CD14-positive monocyte (primary cell): ENCODE results near the gene KAT2B. TPM values are rescaled to one million over a fixed set of nuclear protein-coding genes. Genes with fewer than 3 reads are reported as not detected.

Experiments used
- DNase-seq, 3 donors: peaks; one replicate each; pipeline ENCODE4 v3.0.0-alpha.2; 2011 to 2022
- H2AFZ ChIP-seq: 2 replicates; pipeline ENCODE4 v1.6.0; 2012; ENCODE audit warnings: mild to moderate bottlenecking, low read depth, low read length, inconsistent platforms; ENCODE audit not compliant: insufficient read depth, poor library complexity, severe bottlenecking
- H3K27ac ChIP-seq, 2 donors: 1 replicate in 1 of 2; 2 replicates in 1 of 2; pipeline ENCODE4 v1.5.1; 2012 to 2013; ENCODE audit warnings: low read length in 2 of 2, control low read depth in 1 of 2, inconsistent platforms in 1 of 2, low read depth in 1 of 2, mild to moderate bottlenecking in 1 of 2
- H3K27me3 ChIP-seq, 2 donors: one replicate each; pipeline versions ENCODE4 v1.6.0 to v1.6.1; 2011 to 2013; ENCODE audit warnings: low read length in 2 of 2; ENCODE audit not compliant: control insufficient read depth in 2 of 2, insufficient read depth in 2 of 2
- H3K36me3 ChIP-seq, 2 donors: replicated peaks in 1 of 2; 1 replicate in 1 of 2; 2 replicates in 1 of 2; pipeline versions ENCODE4 v1.5.1 to v1.6.1; 2012 to 2013; ENCODE audit warnings: low read length in 2 of 2, control low read depth in 1 of 2, inconsistent platforms in 1 of 2, mild to moderate bottlenecking in 1 of 2; ENCODE audit not compliant: insufficient read depth in 2 of 2, control insufficient read depth in 1 of 2
- H3K4me1 ChIP-seq, 2 donors: 1 replicate in 1 of 2; 2 replicates in 1 of 2; pipeline versions ENCODE4 v1.5.1 to v1.6.1; 2012 to 2013; ENCODE audit warnings: low read length in 2 of 2, control low read depth in 1 of 2, inconsistent platforms in 1 of 2, mild to moderate bottlenecking in 1 of 2, moderate library complexity in 1 of 2; ENCODE audit not compliant: insufficient read depth in 2 of 2, control insufficient read depth in 1 of 2
- H3K4me2 ChIP-seq: replicated peaks from 2 replicates; pipeline ENCODE3; 2012; ENCODE audit warnings: low read length, moderate library complexity, mild to moderate bottlenecking; ENCODE audit not compliant: poor library complexity, severe bottlenecking; ENCODE audit errors: extremely low read depth
- H3K4me3 ChIP-seq, 3 experiments: fragments of 200-600 bp in 1 of 3; sonication (generic) in 1 of 3; replicated peaks in 1 of 3; 1 replicate in 2 of 3; 2 replicates in 1 of 3; pipeline ENCODE4 v1.5.1; 2011 to 2013; ENCODE audit warnings: low read length in 3 of 3, mild to moderate bottlenecking in 3 of 3, control low read depth in 2 of 3, low read depth in 2 of 3, inconsistent platforms in 1 of 3, moderate library complexity in 1 of 3
- H3K79me2 ChIP-seq: 2 replicates; pipeline ENCODE4 v1.6.0; 2012; ENCODE audit warnings: mild to moderate bottlenecking, control low read depth, inconsistent platforms, low read length, moderate library complexity; ENCODE audit not compliant: insufficient read depth
- H3K9ac ChIP-seq: 2 replicates; pipeline ENCODE4 v1.6.0; 2017; ENCODE audit warnings: low read length, mild to moderate bottlenecking; ENCODE audit not compliant: insufficient read depth, poor library complexity, severe bottlenecking
- H3K9me3 ChIP-seq, 2 donors: replicated peaks in 1 of 2; 1 replicate in 1 of 2; 2 replicates in 1 of 2; pipeline versions ENCODE4 v1.5.1 to v1.6.1; 2012 to 2013; ENCODE audit warnings: low read length in 2 of 2, control low read depth in 1 of 2; ENCODE audit not compliant: control insufficient read depth in 1 of 2, insufficient read depth in 1 of 2
- H4K20me1 ChIP-seq: 2 replicates; pipeline ENCODE4 v1.6.0; 2012; ENCODE audit warnings: mild to moderate bottlenecking, low read length, control low read depth, moderate library complexity; ENCODE audit not compliant: insufficient read depth
- H3K27ac Mint-ChIP-seq, 7 donors: one replicate each; pipeline ENCODE4 v1.8.0; 2020; ENCODE audit warnings: mild to moderate bottlenecking in 7 of 7, mixed read lengths in 7 of 7, moderate library complexity in 6 of 7, inconsistent platforms in 2 of 7
- H3K27me3 Mint-ChIP-seq, 3 donors: one replicate each; pipeline ENCODE4 v1.8.0; 2021 to 2022; ENCODE audit warnings: low read depth in 3 of 3, mild to moderate bottlenecking in 3 of 3, mixed read lengths in 3 of 3, moderate library complexity in 3 of 3, inconsistent platforms in 1 of 3
- H3K36me3 Mint-ChIP-seq, 2 donors: one replicate each; pipeline ENCODE4 v1.8.0; 2020; ENCODE audit warnings: mixed read lengths in 2 of 2, inconsistent platforms in 1 of 2, mild to moderate bottlenecking in 1 of 2
- H3K4me1 Mint-ChIP-seq: one replicate; pipeline ENCODE4 v1.8.0; 2020; ENCODE audit warnings: mild to moderate bottlenecking, mixed read lengths
- H3K4me3 Mint-ChIP-seq, 2 donors: one replicate each; pipeline ENCODE4 v1.8.0; 2020; ENCODE audit warnings: mild to moderate bottlenecking in 2 of 2, mixed read lengths in 2 of 2, moderate library complexity in 1 of 2
- H3K9me3 Mint-ChIP-seq, 7 donors: one replicate each; pipeline ENCODE4 v1.8.0; 2020 to 2022; ENCODE audit warnings: mixed read lengths in 7 of 7, mild to moderate bottlenecking in 6 of 7, moderate library complexity in 6 of 7, inconsistent platforms in 2 of 7
- WGBS: methylation state at CpG from one replicate; pipeline ENCODE4 v1.1.5; 2013; ENCODE audit warnings: missing lambda C conversion rate; ENCODE audit not compliant: insufficient coverage; 5-methylcytosine and 5-hydroxymethylcytosine counted together
- intact Hi-C, 2 donors: fragments of 100-400 bp; cut with micrococcal nuclease; formaldehyde crosslinking; loops; one replicate each; pipeline versions ENCODE4 v1.15.0 to v1.15.1; 2023
- polyA plus RNA-seq, 3 donors: library from polyadenylated mRNA; depleted of rRNA in 1 of 3; unstranded in 2 of 3; stranded (reverse) in 1 of 3; fragments of 300-500 nt in 2 of 3; fragments of >200 nt in 1 of 3; fragmentation: Illumina TruSeq in 2 of 3; gene quantifications; 1 replicate in 2 of 3; 2 replicates in 1 of 3; pipeline ENCODE4 v1.2.3, GENCODE V29; 2012 to 2021
- TF ChIP-seq, protein P1 (sequence below): fragments of 200-600 bp; IDR thresholded peaks from one replicate; pipeline ENCODE4 v1.8.0; 2022; ENCODE audit warnings: antibody characterized with exemption, mild to moderate bottlenecking

KAT2B gene
- polyA plus RNA-seq, 3 donors = 2.7 to 14.6 (median 3.5) TPM

DNA sequence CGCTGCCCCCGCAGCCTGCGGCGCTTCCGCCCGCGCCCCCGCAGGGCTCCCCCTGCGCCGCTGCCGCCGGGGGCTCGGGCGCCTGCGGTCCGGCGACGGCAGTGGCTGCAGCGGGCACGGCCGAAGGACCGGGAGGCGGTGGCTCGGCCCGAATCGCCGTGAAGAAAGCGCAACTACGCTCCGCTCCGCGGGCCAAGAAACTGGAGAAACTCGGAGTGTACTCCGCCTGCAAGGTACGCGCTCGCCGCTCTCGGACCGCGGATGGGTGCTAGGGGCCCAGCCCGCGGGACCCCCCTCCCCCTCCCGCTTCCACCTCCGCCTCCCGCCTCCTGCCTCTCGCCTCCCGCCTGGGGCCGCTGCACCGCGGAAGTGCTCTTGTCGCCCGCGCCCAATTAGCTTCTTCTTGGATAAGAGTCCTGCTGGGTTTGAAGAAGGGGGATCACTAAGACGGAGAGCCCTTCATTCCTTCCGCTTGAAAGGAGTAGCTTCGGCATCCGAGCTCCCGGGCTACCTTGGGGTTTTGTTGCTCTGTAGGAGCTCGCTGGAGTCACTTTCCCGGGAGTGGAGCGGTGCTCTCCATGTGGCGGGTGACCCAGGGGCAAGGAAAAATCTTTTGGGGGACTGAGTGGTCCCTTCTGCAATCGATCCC lies 426 bp downstream of the KAT2B start:
- Histone ChIP-seq H4K20me1 (peaks cover 17% of the 10 kb centered on the region), H3K4me3 (peak overlapping the region; percentile 68 to 99 (median 87)), H2AFZ (peak overlapping the region; percentile 90), H3K27me3 (no peaks in the 10 kb centered on the region), H3K4me1 (peaks cover 38 to 52% of the 10 kb centered on the region in 2 donors), H3K4me2 (peak overlapping the region; percentile 99), H3K9me3 (no peaks in the 10 kb centered on the region), H3K27ac (peak overlapping the region; percentile 69 to 87), H3K36me3 (no peaks in the 10 kb centered on the region), H3K79me2 (peaks cover 50% of the 10 kb centered on the region), H3K9ac (peak overlapping the region; percentile 79)
- peak overlapping the region; percentile 90 to 96 (median 94) for H3K27ac Mint-ChIP-seq
- peaks cover 0 to 3% (median 0%) of the 10 kb centered on the region in 7 donors for H3K9me3 Mint-ChIP-seq
- under 1% methylated on average over 50 of the region's 64 CpGs for WGBS
- H3K4me1 Mint-ChIP-seq = peaks cover 48% of the 10 kb centered on the region
- peak overlapping the region; percentile 95 to 96 for H3K4me3 Mint-ChIP-seq
- peak; percentile 56 to 66 (median 62) for DNase-seq
- no peaks in the 10 kb centered on the region for H3K36me3 Mint-ChIP-seq
- intact Hi-C loops = loop anchor here (5.0 to 10.0 kb wide), 5 partner anchors 37 to 147 kb away; partner anchors contain the start of genes RAB5A (in 2 of the 2) and SGO1 (in 2 of the 2)
- TF ChIP-seq, protein P1, sequence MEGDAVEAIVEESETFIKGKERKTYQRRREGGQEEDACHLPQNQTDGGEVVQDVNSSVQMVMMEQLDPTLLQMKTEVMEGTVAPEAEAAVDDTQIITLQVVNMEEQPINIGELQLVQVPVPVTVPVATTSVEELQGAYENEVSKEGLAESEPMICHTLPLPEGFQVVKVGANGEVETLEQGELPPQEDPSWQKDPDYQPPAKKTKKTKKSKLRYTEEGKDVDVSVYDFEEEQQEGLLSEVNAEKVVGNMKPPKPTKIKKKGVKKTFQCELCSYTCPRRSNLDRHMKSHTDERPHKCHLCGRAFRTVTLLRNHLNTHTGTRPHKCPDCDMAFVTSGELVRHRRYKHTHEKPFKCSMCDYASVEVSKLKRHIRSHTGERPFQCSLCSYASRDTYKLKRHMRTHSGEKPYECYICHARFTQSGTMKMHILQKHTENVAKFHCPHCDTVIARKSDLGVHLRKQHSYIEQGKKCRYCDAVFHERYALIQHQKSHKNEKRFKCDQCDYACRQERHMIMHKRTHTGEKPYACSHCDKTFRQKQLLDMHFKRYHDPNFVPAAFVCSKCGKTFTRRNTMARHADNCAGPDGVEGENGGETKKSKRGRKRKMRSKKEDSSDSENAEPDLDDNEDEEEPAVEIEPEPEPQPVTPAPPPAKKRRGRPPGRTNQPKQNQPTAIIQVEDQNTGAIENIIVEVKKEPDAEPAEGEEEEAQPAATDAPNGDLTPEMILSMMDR = no peak
- peaks cover 0 to 2% (median 0%) of the 10 kb centered on the region in 3 donors for H3K27me3 Mint-ChIP-seq

DNA sequence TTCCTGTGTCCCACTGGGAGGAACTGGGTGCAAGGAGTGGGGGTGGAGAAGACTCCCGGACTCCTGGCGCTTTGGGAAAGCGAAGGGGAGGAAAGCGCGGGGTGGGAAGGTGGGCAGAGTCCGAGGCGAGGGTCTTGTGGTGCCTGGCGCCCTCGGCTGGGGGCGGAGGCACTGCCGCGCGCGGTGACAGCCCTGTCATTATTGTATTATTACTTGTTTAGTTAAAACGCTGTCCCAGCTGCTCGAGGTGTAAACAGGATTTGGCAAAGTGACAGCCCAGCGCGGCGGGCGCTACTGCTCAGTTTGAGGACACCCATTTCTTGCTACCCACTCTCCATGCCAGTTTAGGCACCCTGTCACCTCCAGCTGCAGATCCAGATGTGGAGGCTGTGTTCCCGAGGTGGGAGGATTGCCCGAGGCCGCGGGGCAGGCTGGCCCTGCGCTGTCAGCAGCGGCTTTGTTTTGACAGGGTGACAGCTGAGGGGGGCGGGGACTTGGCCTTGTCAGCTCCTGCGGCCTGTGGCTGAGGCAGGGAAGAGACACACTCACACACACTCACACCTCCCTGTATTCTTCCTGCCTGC lies 1.0 kb downstream of the KAT2B start:
- Mint-ChIP-seq H3K9me3 (peaks cover 0 to 3% (median 0%) of the 10 kb centered on the region in 7 donors), H3K4me3 (peak overlapping the region; percentile 95 to 96), H3K4me1 (peaks cover 48% of the 10 kb centered on the region), H3K36me3 (no peaks in the 10 kb centered on the region), H3K27me3 (peaks cover 0 to 2% (median 0%) of the 10 kb centered on the region in 3 donors), H3K27ac (peak overlapping the region; percentile 90 to 96 (median 94))
- no peaks in the 10 kb centered on the region for H3K36me3 ChIP-seq
- H3K27ac ChIP-seq = peak overlapping the region; percentile 69 to 87
- peak overlapping the region; percentile 68 to 99 (median 87) for H3K4me3 ChIP-seq
- peaks cover 38 to 52% of the 10 kb centered on the region in 2 donors for H3K4me1 ChIP-seq
- peak overlapping the region; percentile 99 for H3K4me2 ChIP-seq
- no peaks in the 10 kb centered on the region for H3K27me3 ChIP-seq
- peak overlapping the region; percentile 79 for H3K9ac ChIP-seq
- intact Hi-C loops = loop anchor here (5.0 to 10.0 kb wide), 5 partner anchors 36 to 146 kb away; partner anchors contain the start of genes RAB5A (in 2 of the 2) and SGO1 (in 2 of the 2)
- WGBS = 0% methylated on average over 18 of the region's 28 CpGs
- H4K20me1 ChIP-seq = peaks cover 17% of the 10 kb centered on the region
- DNase-seq = peak; percentile 60 to 65 (median 64)
- peak overlapping the region; percentile 90 for H2AFZ ChIP-seq
- H3K9me3 ChIP-seq = no peaks in the 10 kb centered on the region
- TF ChIP-seq, protein P1 = no peak
- peaks cover 56% of the 10 kb centered on the region for H3K79me2 ChIP-seq
